IMR-90 (cell line): ENCODE data around the gene KRI1. TPM values are rescaled to one million over a fixed set of nuclear protein-coding genes. Genes with fewer than 3 reads are reported as not detected.
A peak's percentile ranks its signal among the peaks of the same experiment; 100 is the strongest.

Experiments
- ATAC-seq: fragments of 200-7000 bp; cut with Tn5 transposase; 2 replicates; pipeline ENCODE4 v1.9.1; 2020; ENCODE audit warnings: low read depth, mild to moderate bottlenecking, moderate library complexity
- BruUV-seq: library from RNA; stranded (reverse); fragments of 400-500 nt; replicated peaks from 2 replicates; lab custom pipeline; 2021; lab: Mats Ljungman, UMichigan
- CTCF ChIA-PET: fragments of 300-600 bp; formaldehyde crosslinking; extraction: SDS; loops from one replicate; lab custom pipeline; 2021; ENCODE audit warnings: antibody characterized with exemption; lab: Yijun Ruan, JAX
- POLR2A ChIA-PET: fragments of 300-600 bp; sonication (Branson Sonifier 250); formaldehyde crosslinking; loops from one replicate; lab custom pipeline; 2022; ENCODE audit warnings: antibody characterized with exemption; ENCODE audit not compliant: unreplicated experiment; lab: Charles Lee
- DNase-seq: peaks from one replicate; pipeline ENCODE4 v3.0.0; 2013
- H2AFZ ChIP-seq: replicated peaks from 2 replicates; pipeline ENCODE3; 2013; ENCODE audit warnings: low read length, mild to moderate bottlenecking; ENCODE audit not compliant: poor library complexity
- H2AK5ac ChIP-seq: 2 replicates; pipeline ENCODE4 v1.6.1; 2013; ENCODE audit warnings: low read depth, low read length, inconsistent platforms
- H2AK9ac ChIP-seq: replicated peaks from 2 replicates; pipeline ENCODE3; 2013; ENCODE audit warnings: mild to moderate bottlenecking, low read depth, low read length, moderate library complexity; ENCODE audit not compliant: poor library complexity
- H2BK120ac ChIP-seq: 2 replicates; pipeline ENCODE4 v1.6.1; 2013; ENCODE audit warnings: low read depth, low read length, inconsistent platforms
- H2BK15ac ChIP-seq: 3 replicates; pipeline ENCODE4 v1.6.1; 2013; ENCODE audit warnings: low read depth, low read length, inconsistent platforms
- H2BK20ac ChIP-seq: 2 replicates; pipeline ENCODE4 v1.6.1; 2013; ENCODE audit warnings: low read depth, mild to moderate bottlenecking, inconsistent platforms, low read length, moderate library complexity
- H2BK5ac ChIP-seq: 2 replicates; pipeline ENCODE4 v1.6.1; 2013; ENCODE audit warnings: mild to moderate bottlenecking, low read depth, low read length, inconsistent platforms; ENCODE audit not compliant: poor library complexity, severe bottlenecking
- H3K14ac ChIP-seq: replicated peaks from 2 replicates; pipeline ENCODE4 v1.6.1; 2013; ENCODE audit warnings: low read depth, low read length, inconsistent platforms
- H3K18ac ChIP-seq: 2 replicates; pipeline ENCODE4 v1.6.1; 2013; ENCODE audit warnings: low read depth, low read length, control low read depth
- H3K23ac ChIP-seq: 2 replicates; pipeline ENCODE4 v1.6.1; 2013; ENCODE audit warnings: low read depth, low read length, inconsistent platforms
- H3K27ac ChIP-seq: 2 replicates; pipeline ENCODE4 v1.5.1; 2013; ENCODE audit warnings: mild to moderate bottlenecking, control low read depth, low read length; ENCODE audit not compliant: insufficient read depth
- H3K27me3 ChIP-seq: 2 replicates; pipeline ENCODE4 v1.6.1; 2013; ENCODE audit warnings: low read length; ENCODE audit not compliant: control insufficient read depth, insufficient read depth
- H3K36me3 ChIP-seq: 2 replicates; pipeline ENCODE4 v1.6.1; 2013; ENCODE audit warnings: low read length, mixed read lengths; ENCODE audit not compliant: control insufficient read depth, insufficient read depth
- H3K4ac ChIP-seq: 2 replicates; pipeline ENCODE4 v1.6.1; 2013; ENCODE audit warnings: low read depth, low read length, inconsistent platforms
- H3K4me1 ChIP-seq: 2 replicates; pipeline ENCODE4 v1.6.1; 2013; ENCODE audit warnings: low read length, mixed read lengths; ENCODE audit not compliant: control insufficient read depth, insufficient read depth
- H3K4me2 ChIP-seq: 2 replicates; pipeline ENCODE4 v1.6.1; 2013; ENCODE audit warnings: low read depth, mild to moderate bottlenecking, control low read depth, low read length, moderate library complexity
- H3K4me3 ChIP-seq: 2 replicates; pipeline ENCODE4 v1.5.1; 2013; ENCODE audit warnings: low read depth, mild to moderate bottlenecking, control low read depth, low read length, moderate library complexity; ENCODE audit not compliant: insufficient read depth
- H3K56ac ChIP-seq: 2 replicates; pipeline ENCODE4 v1.6.1; 2013; ENCODE audit warnings: low read length, inconsistent platforms; ENCODE audit not compliant: insufficient read depth; ENCODE audit errors: extremely low read depth
- H3K79me1 ChIP-seq, 2 experiments: 2 replicates each; pipeline ENCODE4 v1.6.1; 2013; ENCODE audit warnings: low read length in 2 of 2, inconsistent platforms in 1 of 2, low read depth in 1 of 2
- H3K9ac ChIP-seq: 2 replicates; pipeline ENCODE4 v1.6.1; 2013; ENCODE audit warnings: low read depth, low read length, control low read depth
- H3K9me1 ChIP-seq: 2 replicates; pipeline ENCODE4 v1.6.1; 2013; ENCODE audit warnings: low read length, inconsistent platforms; ENCODE audit not compliant: insufficient read depth
- H3K9me3 ChIP-seq: 2 replicates; pipeline ENCODE4 v1.6.1; 2013; ENCODE audit warnings: low read length; ENCODE audit not compliant: control insufficient read depth, insufficient read depth
- H4K20me1 ChIP-seq: 2 replicates; pipeline ENCODE4 v1.6.1; 2013; ENCODE audit warnings: low read length, inconsistent platforms; ENCODE audit not compliant: insufficient read depth
- H4K5ac ChIP-seq: 2 replicates; pipeline ENCODE4 v1.6.1; 2013; ENCODE audit warnings: mild to moderate bottlenecking, low read depth, low read length, control low read depth
- H4K8ac ChIP-seq, 2 experiments: 2 replicates each; pipeline ENCODE4 v1.6.1; 2013; ENCODE audit warnings: low read depth in 2 of 2, low read length in 2 of 2, control low read depth in 1 of 2, inconsistent platforms in 1 of 2
- H4K91ac ChIP-seq: 2 replicates; pipeline ENCODE4 v1.6.1; 2013; ENCODE audit warnings: low read depth, low read length, inconsistent platforms; ENCODE audit not compliant: insufficient read depth
- CEBPB ChIP-seq: IDR thresholded peaks from 2 replicates; pipeline ENCODE4 v1.6.1; 2012; ENCODE audit warnings: low read depth, low read length, improper control_type of control experiment
- CTCF ChIP-seq: conservative IDR thresholded peaks from 2 replicates; pipeline ENCODE4 v1.5.1; 2012; ENCODE audit warnings: mild to moderate bottlenecking, low read depth, low read length, improper control_type of control experiment
- RAD21 ChIP-seq: IDR thresholded peaks from 2 replicates; pipeline ENCODE4 v1.6.1; 2012; ENCODE audit warnings: low read length, improper control_type of control experiment
- SMC3 ChIP-seq: fragments of 150-350 bp; IDR thresholded peaks from 2 replicates; pipeline ENCODE4 v1.6.1; 2016; ENCODE audit warnings: low read depth, mild to moderate bottlenecking, antibody characterized with exemption, low read length, moderate library complexity
- WGBS, 2 experiments: methylation state at CpG; one replicate each; pipeline versions ENCODE4 v1.1.5 to v1.1.7; 2013; ENCODE audit warnings: missing lambda C conversion rate in 2 of 2; ENCODE audit not compliant: insufficient read length in 1 of 2; ENCODE audit errors: extremely low coverage in 2 of 2; 5-methylcytosine and 5-hydroxymethylcytosine counted together
- dilution Hi-C: fragments of 300-500 bp; cut with HindIII; formaldehyde crosslinking; loops from one replicate; pipeline ENCODE4 v1.14.3; 2018; ENCODE audit warnings: low sequenced_read_pairs; ENCODE audit not compliant: unreplicated experiment
- in situ Hi-C: fragments of 300-500 bp; cut with MboI; formaldehyde crosslinking; loops from 3 replicates; pipeline ENCODE4 v1.14.3; 2019; ENCODE audit warnings: low sequenced_read_pairs, inconsistent platforms, mixed read lengths
- intact Hi-C: fragments of 100-400 bp; cut with micrococcal nuclease; formaldehyde crosslinking; loops from 2 replicates; pipeline ENCODE4 v1.10.0; 2022
- polyA plus RNA-seq, 3 experiments: library from polyadenylated mRNA; depleted of rRNA; stranded (reverse); fragments of >200 nt; gene quantifications; 2 replicates each; pipeline ENCODE4 v1.2.3, GENCODE V29; 2012; ENCODE audit warnings: low replicate concordance in 1 of 3
- total RNA-seq: library from RNA; depleted of rRNA; stranded (reverse); fragments of >200 nt; gene quantifications from 2 replicates; pipeline ENCODE4 v1.2.3, GENCODE V29; 2012
- TF ChIP-seq, protein P1 (sequence below): fragments of 150-350 bp; IDR thresholded peaks from 2 replicates; pipeline ENCODE4 v1.6.1; 2016; ENCODE audit warnings: low read depth, mild to moderate bottlenecking, low read length, moderate library complexity, borderline replicate concordance

Gene KRI1
- total and polyA plus RNA-seq, 2 of the 4 experiments (the other 2 are of a cell fraction) = 5.7 to 13.3 TPM

- ATAC-seq (0 out of 2 replicates have a peak, but pooled peaks have one; percentile 22), DNase-seq (no peak)
- H3K9me1 ChIP-seq = no peaks in the 10 kb centered on the region
- no peak overlapping the region for H3K14ac ChIP-seq
- H2AFZ ChIP-seq = no peak overlapping the region
- ChIA-PET CTCF (no interaction called here), POLR2A (interaction anchor here (0.6 kb wide), 1 partner anchor 59 kb away, joined by 3 read pairs; no protein-coding TSS in a partner anchor)
- H3K4me2 ChIP-seq = no peak overlapping the region
- no peak overlapping the region for H2BK20ac ChIP-seq
- H3K9ac ChIP-seq = no peak overlapping the region
- no peak overlapping the region for H3K27ac ChIP-seq
- H4K5ac ChIP-seq = no peak overlapping the region
- no CpG with 5 or more reads among the region's 12 CpGs for WGBS, 2 experiments
- H3K4me3 ChIP-seq = no peak overlapping the region
- dilution Hi-C loops = no loop called here
- H4K20me1 ChIP-seq = peaks cover 8% of the 10 kb centered on the region; the same call in 1 of the 2 replicates
- intact Hi-C loops = no loop called here
- H3K4me1 ChIP-seq = no peaks in the 10 kb centered on the region
- H2AK5ac ChIP-seq = no peak overlapping the region
- TF ChIP-seq CEBPB (no peak), CTCF (peak; percentile 25; the same call in 1 of the 2 replicates), RAD21 (peak; percentile 29; the same call in 1 of the 2 replicates), SMC3 (0 out of 2 replicates have a peak, but pooled peaks have one; percentile 18)
- TF ChIP-seq, protein P1, sequence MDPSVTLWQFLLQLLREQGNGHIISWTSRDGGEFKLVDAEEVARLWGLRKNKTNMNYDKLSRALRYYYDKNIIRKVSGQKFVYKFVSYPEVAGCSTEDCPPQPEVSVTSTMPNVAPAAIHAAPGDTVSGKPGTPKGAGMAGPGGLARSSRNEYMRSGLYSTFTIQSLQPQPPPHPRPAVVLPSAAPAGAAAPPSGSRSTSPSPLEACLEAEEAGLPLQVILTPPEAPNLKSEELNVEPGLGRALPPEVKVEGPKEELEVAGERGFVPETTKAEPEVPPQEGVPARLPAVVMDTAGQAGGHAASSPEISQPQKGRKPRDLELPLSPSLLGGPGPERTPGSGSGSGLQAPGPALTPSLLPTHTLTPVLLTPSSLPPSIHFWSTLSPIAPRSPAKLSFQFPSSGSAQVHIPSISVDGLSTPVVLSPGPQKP = no peak
- H4K8ac ChIP-seq = no peak overlapping the region
- no peaks in the 10 kb centered on the region for H3K9me3 ChIP-seq
- H2AK9ac ChIP-seq = no peak overlapping the region
- H3K36me3 ChIP-seq = peaks cover 67% of the 10 kb centered on the region
- H3K56ac ChIP-seq = no peak overlapping the region
- no peak overlapping the region for H2BK5ac ChIP-seq
- H4K91ac ChIP-seq = no peak overlapping the region
- no peak overlapping the region for H3K4ac ChIP-seq
- BruUV-seq = no TSS peak
- H2BK15ac ChIP-seq = no peak overlapping the region
- H3K18ac ChIP-seq = no peak overlapping the region
- in situ Hi-C loops = no loop called here
- H3K23ac ChIP-seq = no peak overlapping the region
- H3K79me1 ChIP-seq = peaks cover 8 to 19% of the 10 kb centered on the region in 2 experiments; a peak in 2 of 4 replicates
- H3K27me3 ChIP-seq = no peaks in the 10 kb centered on the region
- no peak overlapping the region for H2BK120ac ChIP-seq
Observed at GRCh38 chr19:10551698-10552301, 14.0 kb downstream of the KRI1 start.
